CD4-positive, alpha-beta T cell treated with Interleukin-4 for 4 hours (primary cell): Measurements from ENCODE around the gene TMEM161A.

Experiments used
- DNase-seq: peaks from one replicate; pipeline ENCODE4 v3.0.0-alpha.2; 2020

Gene TMEM161A

DNA sequence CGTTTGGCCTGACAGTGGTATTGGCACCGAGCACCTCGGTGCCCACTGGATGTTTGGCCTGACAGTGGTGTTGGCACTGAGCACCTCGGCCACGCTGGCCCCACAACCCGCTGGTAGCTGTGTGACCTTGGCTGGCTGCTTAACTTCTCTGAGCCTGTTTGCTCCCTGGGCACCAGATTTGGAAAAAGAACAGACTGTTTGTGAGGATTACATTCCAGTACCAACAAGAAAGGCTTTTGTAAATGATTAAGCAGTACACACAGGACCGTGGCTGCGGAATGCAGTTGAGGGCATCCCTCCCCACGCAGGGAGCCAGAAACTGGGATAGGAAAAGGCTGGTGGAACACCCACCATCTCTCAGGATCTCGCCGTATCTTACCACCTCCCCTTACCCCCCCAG, 42.6 kb downstream of the TMEM161A start:
- no peak for DNase-seq

DNA sequence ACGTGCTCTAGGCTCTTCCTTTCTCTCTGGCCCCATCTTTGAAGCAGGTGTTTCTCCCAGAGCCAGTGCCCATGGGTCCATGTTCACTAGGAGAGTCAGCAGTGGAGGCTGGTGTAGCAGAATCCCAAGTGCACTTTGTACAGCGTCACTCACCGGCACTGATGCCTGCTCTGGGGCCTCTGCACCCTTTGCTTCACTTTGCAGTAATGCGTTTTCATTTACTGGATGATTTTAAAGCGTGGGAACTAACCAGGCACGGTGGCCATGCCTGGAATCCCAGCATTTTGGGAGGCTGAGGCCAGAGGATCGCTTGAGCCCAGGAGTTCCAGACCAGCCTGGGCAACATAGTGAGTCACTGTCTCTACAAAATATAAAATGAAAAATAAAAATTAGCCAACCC, 43.8 kb downstream of the TMEM161A start:
- no peak for DNase-seq

DNA sequence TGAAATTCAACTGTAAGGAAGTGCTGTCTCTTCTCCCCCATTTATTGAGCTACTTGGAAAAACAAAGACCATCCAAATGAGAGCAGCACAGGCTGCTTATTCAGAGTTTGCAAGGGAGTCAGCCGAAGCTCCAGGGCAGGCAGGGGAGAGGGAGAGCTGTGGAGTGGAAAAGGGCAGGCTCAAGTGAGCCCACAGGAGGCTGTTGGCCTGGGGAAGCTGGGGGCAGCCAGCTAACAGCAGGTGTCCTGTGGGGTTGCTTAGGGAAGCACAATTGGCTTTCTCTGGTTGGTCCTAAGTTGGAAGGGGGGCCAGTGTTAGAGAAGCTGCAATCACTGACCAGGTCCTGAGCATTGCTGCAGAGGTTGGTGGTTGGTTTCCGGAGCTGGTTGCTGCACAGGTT, 50.6 kb downstream of the TMEM161A start:
- no peak for DNase-seq

DNA sequence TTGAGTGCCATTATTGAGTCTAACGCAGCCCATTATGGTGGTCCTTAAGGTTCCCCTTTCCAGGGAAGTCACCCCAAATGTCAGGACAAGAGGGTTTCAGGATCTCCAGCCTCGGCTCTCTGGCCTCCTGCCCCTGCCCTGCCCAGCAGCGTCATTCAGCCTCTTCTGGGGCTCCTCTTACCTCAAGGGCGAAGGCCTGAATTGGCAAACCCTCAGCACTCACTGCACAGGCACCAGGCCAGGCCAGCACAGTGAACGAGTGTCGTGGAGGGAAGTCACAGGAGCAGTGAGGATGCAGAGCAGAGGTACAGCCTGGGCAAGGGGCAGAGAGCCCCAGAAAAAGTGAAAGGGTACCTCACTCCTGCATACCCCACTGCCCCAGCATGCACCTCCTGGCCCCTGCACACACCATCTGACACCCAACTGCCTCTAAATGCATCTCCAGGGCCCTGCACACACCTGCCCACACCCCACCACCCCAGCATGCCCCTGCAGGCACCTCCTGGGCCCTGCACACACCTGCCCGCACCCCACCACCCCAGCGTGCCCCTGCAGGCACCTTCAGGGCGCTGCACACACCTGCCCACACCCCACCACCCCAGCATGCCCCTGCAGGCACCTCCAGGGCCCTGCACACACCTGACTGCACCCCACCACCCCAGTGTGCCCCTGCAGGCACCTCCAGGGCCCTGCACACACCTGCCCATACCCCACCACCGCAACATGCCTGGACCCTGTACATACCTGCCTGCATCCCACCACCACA, 54.7 kb downstream of the TMEM161A start:
- DNase-seq, result no peak

DNA sequence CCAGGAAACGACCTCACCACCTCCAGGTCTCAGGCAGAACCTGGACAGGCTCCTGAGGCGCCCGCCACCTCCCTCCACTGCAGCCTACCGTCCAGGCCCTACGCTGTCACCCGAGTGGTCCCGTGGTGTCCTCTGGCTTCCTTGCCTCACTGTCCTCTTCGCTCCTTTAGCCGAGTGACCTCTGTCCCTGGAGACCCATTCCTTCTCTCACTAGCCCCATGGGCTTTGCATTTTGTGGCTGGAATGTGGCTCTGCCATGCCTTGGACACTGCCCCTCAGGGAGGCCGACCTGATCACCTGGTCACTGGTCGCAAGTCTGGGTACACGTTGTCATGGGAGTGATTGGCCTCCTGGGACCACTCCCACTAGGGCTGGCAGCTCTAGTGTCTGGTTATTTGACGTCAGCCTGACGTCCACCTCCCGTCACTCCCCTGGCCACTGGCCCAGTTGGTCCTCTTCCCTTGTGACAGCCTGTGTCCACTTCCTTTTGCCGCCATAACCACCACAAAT, 56.6 kb downstream of the TMEM161A start:
- DNase-seq, result no peak

DNA sequence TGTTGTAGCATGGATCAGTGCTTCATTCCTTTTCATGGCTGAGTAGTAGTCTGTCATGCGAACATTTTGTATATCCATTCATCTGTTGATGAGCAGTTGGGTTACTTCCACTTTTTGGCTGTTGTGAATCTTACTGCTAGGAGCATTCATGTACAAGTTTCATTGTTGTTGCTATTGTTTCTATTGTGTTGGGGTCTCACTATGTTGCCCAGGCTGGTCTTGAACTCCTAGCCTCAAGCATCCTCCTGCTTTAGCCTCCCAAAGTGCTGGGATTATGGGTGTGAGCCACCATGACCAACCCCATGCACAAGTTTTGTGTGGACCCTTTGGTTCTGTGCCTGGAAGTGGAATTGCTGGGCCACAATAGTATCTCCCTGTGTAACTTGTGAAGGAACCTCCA, 58.7 kb downstream of the TMEM161A start:
- no peak for DNase-seq

DNA sequence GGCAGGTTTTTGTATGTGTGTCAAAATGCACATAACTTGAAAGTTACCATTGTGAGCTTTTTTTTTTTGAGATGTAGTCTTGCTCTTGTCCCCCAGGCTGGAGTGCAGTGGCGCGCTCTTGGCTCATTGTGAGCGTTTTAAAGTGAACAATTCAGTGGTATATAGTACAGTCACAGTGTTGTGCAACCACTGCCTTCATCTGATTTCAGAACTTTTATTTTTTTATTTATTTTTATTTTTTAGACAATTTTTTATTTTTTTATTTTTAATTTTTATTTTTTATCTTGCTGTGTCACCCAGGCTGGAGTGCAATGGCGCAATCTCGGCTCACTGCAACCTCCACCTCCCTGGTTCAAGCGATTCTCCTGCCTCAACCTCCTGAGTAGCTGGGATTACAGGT, 59.5 kb downstream of the TMEM161A start:
- DNase-seq, result no peak

DNA sequence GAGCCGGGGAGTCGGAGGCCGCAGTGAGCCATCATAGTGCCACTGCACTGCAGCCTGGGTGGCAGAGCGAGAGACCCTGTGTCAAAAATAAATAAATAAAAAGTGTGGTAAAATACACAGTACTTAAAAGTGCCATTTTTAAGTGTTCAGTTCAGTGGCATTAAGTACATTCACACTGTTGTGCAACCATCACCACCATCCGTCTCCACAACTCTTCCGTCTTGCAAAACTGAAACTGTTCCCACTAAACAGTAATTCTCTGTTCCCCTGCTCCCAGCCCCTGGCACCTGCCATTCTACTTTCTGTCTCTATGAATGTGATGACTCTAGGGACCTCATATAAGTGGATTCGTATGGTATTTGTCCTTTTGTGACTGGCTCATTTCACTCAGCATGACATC, 61.2 kb downstream of the TMEM161A start:
- DNase-seq, result no peak

DNA sequence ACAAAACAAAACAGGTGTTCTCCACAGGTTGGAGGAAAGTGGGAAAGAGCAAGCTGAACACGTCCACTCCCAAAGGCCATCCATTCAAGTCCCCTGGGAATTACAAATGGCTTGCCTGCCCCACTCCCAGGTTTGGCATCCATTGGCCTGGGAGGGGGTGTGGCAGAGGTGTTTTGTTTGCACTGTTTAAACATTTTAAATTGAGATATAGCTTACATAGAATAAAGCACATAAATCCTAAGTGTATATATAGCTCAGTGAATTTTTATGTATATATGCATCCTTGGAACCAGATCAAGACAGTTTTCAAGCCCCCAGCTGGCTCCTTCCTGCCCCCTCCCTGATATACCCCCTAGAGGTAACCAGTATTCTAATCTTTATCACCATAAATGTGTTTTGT, 61.8 kb downstream of the TMEM161A start:
- no peak for DNase-seq

DNA sequence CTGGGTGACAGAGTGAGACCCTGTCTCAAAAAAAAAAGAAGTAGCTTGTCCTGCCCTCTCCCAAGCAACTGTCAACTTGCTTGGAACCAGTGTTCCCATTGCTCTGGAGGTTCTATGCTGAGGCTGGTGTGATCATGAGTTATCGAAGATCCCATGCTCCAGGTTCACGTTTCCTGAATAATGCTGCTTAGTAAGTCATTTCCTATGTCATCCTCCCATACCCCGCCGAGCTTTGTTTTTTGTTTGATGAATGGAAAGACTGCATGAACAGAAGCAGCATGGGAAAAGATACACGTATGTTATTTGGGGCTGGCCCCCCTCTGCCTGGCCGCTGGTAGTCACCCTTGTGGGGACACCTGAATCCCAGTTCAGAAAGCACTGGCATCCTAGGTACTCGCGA, 63.2 kb downstream of the TMEM161A start:
- no peak for DNase-seq

DNA sequence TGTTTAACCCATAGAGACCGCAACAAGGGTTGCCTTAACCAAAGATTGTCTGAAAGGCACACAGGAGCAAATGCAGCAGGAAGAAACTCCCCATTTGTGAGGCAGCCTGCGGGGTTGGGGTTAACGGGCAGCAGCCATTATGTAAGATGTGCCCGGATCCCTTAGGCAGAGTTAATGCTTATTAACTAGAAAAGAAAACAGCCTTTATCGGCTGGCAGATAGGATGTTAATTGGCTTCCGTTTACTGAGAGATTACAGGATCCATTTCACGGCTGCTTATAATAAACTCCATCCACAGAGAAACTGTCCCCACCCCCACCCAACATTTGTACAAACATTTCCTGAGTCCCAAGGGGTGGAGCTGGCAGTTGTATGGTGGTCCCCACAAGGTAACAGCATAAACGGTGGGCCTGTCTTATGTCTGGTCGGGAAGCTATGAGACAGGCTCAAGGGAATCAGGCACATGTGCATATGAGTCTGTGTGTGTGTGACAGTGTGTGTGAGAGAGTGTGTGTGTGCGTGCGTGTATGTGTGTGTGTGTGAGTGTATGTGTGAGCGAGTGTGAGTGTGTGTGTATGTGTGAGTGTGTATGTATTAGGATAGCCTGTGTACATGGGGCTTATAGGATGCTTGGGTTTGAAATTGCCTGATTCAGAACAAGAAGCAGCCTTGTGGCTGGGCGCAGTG, 63.9 kb downstream of the TMEM161A start:
- no peak for DNase-seq

DNA sequence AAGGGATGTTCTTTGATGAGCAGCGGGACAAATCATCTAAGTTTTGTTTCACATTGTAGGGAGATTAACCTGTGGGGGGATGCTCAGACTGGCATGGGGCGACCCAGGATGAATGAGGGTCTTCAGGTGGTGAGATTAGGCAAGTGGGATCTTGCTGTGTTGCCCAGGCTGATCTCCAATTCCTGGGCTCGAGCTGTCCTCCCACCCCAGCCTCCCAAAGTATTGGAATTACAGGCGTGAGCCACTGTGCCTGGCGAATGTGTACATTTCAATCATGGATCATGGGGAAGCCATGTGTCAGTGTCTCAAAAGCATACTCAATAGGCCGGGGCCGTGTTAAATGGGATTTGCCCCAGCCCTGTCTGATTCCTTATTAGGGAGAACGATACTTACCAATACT, 66.4 kb downstream of the TMEM161A start:
- no peak for DNase-seq
